Activated CD4-positive, alpha-beta T cell treated with anti-CD3 and anti-CD28 coated beads for 36 hours (primary cell): Measurements from ENCODE around the gene YDJC. TPM values are rescaled to one million over a fixed set of nuclear protein-coding genes. Genes with fewer than 3 reads are reported as not detected.
"Not testable (repeated sequence)": the region's sequence is repeated elsewhere in the genome, so short reads cannot be mapped to it uniquely, and the experiment has no call there.

ENCODE experiments used
- ATAC-seq: fragments of 200-7000 bp; cut with Tn5 transposase; one replicate; pipeline ENCODE4 v1.10.0; 2021; ENCODE audit warnings: mild to moderate bottlenecking, moderate library complexity
- CTCF ChIA-PET: fragments of 350-600 bp; sonication (Branson Sonifier 250); formaldehyde crosslinking; loops from one replicate; lab custom pipeline; 2021; ENCODE audit warnings: antibody characterized with exemption; lab: Charles Lee
- POLR2A ChIA-PET: fragments of 350-600 bp; sonication (Branson Sonifier 250); formaldehyde crosslinking; loops from one replicate; lab custom pipeline; 2021; ENCODE audit warnings: antibody characterized with exemption, inconsistent platforms; lab: Charles Lee
- DNase-seq: peaks from one replicate; pipeline ENCODE4 v3.0.0-alpha.2; 2020
- H3K27ac Mint-ChIP-seq: one replicate; pipeline ENCODE4 v1.8.0; 2021; ENCODE audit warnings: mixed read lengths
- H3K27me3 Mint-ChIP-seq: one replicate; pipeline ENCODE4 v1.8.0; 2021; ENCODE audit warnings: mixed read lengths
- H3K36me3 Mint-ChIP-seq: one replicate; pipeline ENCODE4 v1.8.0; 2021; ENCODE audit warnings: low read depth, mixed read lengths
- H3K4me1 Mint-ChIP-seq: one replicate; pipeline ENCODE4 v1.8.0; 2021; ENCODE audit warnings: mixed read lengths
- H3K4me3 Mint-ChIP-seq: one replicate; pipeline ENCODE4 v1.8.0; 2021; ENCODE audit warnings: mild to moderate bottlenecking, moderate library complexity, mixed read lengths
- H3K9me3 Mint-ChIP-seq: one replicate; pipeline ENCODE4 v1.8.0; 2021; ENCODE audit warnings: low read depth, mixed read lengths
- intact Hi-C, 2 experiments: fragments of 100-400 bp; cut with DNase I in 1 of 2; cut with micrococcal nuclease in 1 of 2; formaldehyde crosslinking; loops; one replicate each; pipeline versions ENCODE4 v1.14.2 to v1.15.1; 2022 to 2024; cut with DNase I, micrococcal nuclease
- total RNA-seq, 2 experiments: library from RNA; stranded (reverse); gene quantifications; one replicate each; pipeline ENCODE4 v1.2.3, GENCODE V29; 2021

YDJC gene
- total RNA-seq, 2 experiments from 2014 or later = 43.4 to 54.0 TPM

- intact Hi-C loops = no loop called here
- no peak overlapping the region for H3K4me3 Mint-ChIP-seq
- ATAC-seq = no peak
Measured at GRCh38 chr22:21605887-21606564, 23.8 kb downstream of the YDJC start.

GRCh38 chr22:21603973-21604372 is 25.8 kb downstream of the YDJC start:
- Mint-ChIP-seq H3K4me3 (no peak overlapping the region), H3K9me3 (no peaks in the 10 kb centered on the region), H3K4me1 (peaks cover 31% of the 10 kb centered on the region), H3K27me3 (no peaks in the 10 kb centered on the region), H3K27ac (no peak overlapping the region), H3K36me3 (peaks cover 19% of the 10 kb centered on the region)
- CTCF ChIA-PET = no interaction called here
- intact Hi-C loops = no loop called here
- no peak for DNase-seq
- POLR2A ChIA-PET = interaction anchor here (0.6 kb wide), 1 partner anchor 32 kb away, joined by 6 read pairs; no protein-coding TSS in a partner anchor
- no peak for ATAC-seq

More at GRCh38 chr22:21605887-21606564, 23.8 kb downstream of the YDJC start:
- peaks cover 22% of the 10 kb centered on the region for H3K4me1 Mint-ChIP-seq
- H3K27ac Mint-ChIP-seq = no peak overlapping the region
- CTCF ChIA-PET = interaction anchor here (0.6 to 2.0 kb wide), 2 partner anchors 32 to 1485 kb away, joined by 3 to 5 read pairs; no protein-coding TSS in a partner anchor
- no peaks in the 10 kb centered on the region for H3K27me3 Mint-ChIP-seq
- POLR2A ChIA-PET = no interaction called here
- DNase-seq = no peak
- peaks cover 19% of the 10 kb centered on the region for H3K36me3 Mint-ChIP-seq
- H3K9me3 Mint-ChIP-seq = no peaks in the 10 kb centered on the region

GRCh38 chr22:21602579-21602978 is 27.2 kb downstream of the YDJC start:
- ATAC-seq (no peak), DNase-seq (no peak)
- H3K4me1 Mint-ChIP-seq = peaks cover 33% of the 10 kb centered on the region
- H3K4me3 Mint-ChIP-seq = no peak overlapping the region
- H3K27ac Mint-ChIP-seq = peak overlapping the region; percentile 48
- no peaks in the 10 kb centered on the region for H3K27me3 Mint-ChIP-seq
- POLR2A ChIA-PET = no interaction called here
- CTCF ChIA-PET = interaction anchor here (1.0 to 1.4 kb wide), 2 partner anchors 15 to 21 kb away, joined by 3 to 5 read pairs; no protein-coding TSS in a partner anchor
- H3K9me3 Mint-ChIP-seq = no peaks in the 10 kb centered on the region
- peaks cover 18% of the 10 kb centered on the region for H3K36me3 Mint-ChIP-seq
- intact Hi-C loops = no loop called here

- CTCF ChIA-PET = no interaction called here
- ATAC-seq (no peak), DNase-seq (no peak)
- H3K27me3 Mint-ChIP-seq = no peaks in the 10 kb centered on the region
- POLR2A ChIA-PET = no interaction called here
- peaks cover 21% of the 10 kb centered on the region for H3K4me1 Mint-ChIP-seq
- no peaks in the 10 kb centered on the region for H3K9me3 Mint-ChIP-seq
- H3K4me3 Mint-ChIP-seq = no peak overlapping the region
- H3K27ac Mint-ChIP-seq = peak overlapping the region; percentile 9
- peaks cover 33% of the 10 kb centered on the region for H3K36me3 Mint-ChIP-seq
- intact Hi-C loops = no loop called here
Measured at GRCh38 chr22:21599053-21599893, 30.5 kb downstream of the YDJC start.

GRCh38 chr22:21598302-21598701 is 31.5 kb downstream of the YDJC start:
- Mint-ChIP-seq H3K9me3 (no peaks in the 10 kb centered on the region), H3K27me3 (no peaks in the 10 kb centered on the region), H3K36me3 (peaks cover 43% of the 10 kb centered on the region), H3K27ac (peak overlapping the region; percentile 33), H3K4me3 (no peak overlapping the region), H3K4me1 (peaks cover 31% of the 10 kb centered on the region)
- POLR2A ChIA-PET = interaction anchor here (0.6 kb wide), 1 partner anchor 9 kb away, joined by 3 read pairs; no protein-coding TSS in a partner anchor
- CTCF ChIA-PET = interaction anchor here (0.9 to 1.4 kb wide), 4 partner anchors 10 to 44 kb away, joined by 3 to 4 read pairs (median 3); no protein-coding TSS in a partner anchor
- intact Hi-C loops = no loop called here
- DNase-seq (no peak), ATAC-seq (no peak)

GRCh38 chr22:21596356-21597135 is 33.3 kb downstream of the YDJC start:
- intact Hi-C loops, H3K27ac Mint-ChIP-seq, H3K9me3 Mint-ChIP-seq, H3K4me3 Mint-ChIP-seq, ATAC-seq, DNase-seq, H3K27me3 Mint-ChIP-seq: not testable (repeated sequence)
- peaks cover 45% of the 10 kb centered on the region for H3K36me3 Mint-ChIP-seq
- ChIA-PET CTCF (interaction anchor here (1.3 to 1.4 kb wide), 2 partner anchors 9 to 46 kb away, joined by 3 to 4 read pairs; no protein-coding TSS in a partner anchor), POLR2A (interaction anchor here (0.7 kb wide), 1 partner anchor 19 kb away, joined by 3 read pairs; no protein-coding TSS in a partner anchor)
- peaks cover 33% of the 10 kb centered on the region for H3K4me1 Mint-ChIP-seq

- ChIA-PET POLR2A (no interaction called here), CTCF (no interaction called here)
- ATAC-seq = no peak
- Mint-ChIP-seq H3K4me1 (peaks cover 43% of the 10 kb centered on the region), H3K27me3 (no peaks in the 10 kb centered on the region), H3K27ac (peak overlapping the region; percentile 2), H3K36me3 (peaks cover 48% of the 10 kb centered on the region), H3K4me3 (no peak overlapping the region), H3K9me3 (no peaks in the 10 kb centered on the region)
- intact Hi-C loops = no loop called here
- DNase-seq = no peak
Measured at GRCh38 chr22:21594865-21595452, 34.9 kb downstream of the YDJC start.

- ATAC-seq (no peak), DNase-seq (no peak)
- intact Hi-C loops = no loop called here
- no peaks in the 10 kb centered on the region for H3K27me3 Mint-ChIP-seq
- H3K27ac Mint-ChIP-seq = peak overlapping the region; percentile 23
- CTCF ChIA-PET = interaction anchor here (0.6 to 0.8 kb wide), 2 partner anchors 11 to 12 kb away, joined by 3 to 4 read pairs; no protein-coding TSS in a partner anchor
- no peaks in the 10 kb centered on the region for H3K9me3 Mint-ChIP-seq
- no peak overlapping the region for H3K4me3 Mint-ChIP-seq
- peaks cover 51% of the 10 kb centered on the region for H3K36me3 Mint-ChIP-seq
- POLR2A ChIA-PET = no interaction called here
- H3K4me1 Mint-ChIP-seq = peaks cover 48% of the 10 kb centered on the region
Measured at GRCh38 chr22:21593406-21594232, 36.2 kb downstream of the YDJC start.

- DNase-seq (no peak), ATAC-seq (no peak)
- no peak overlapping the region for H3K27ac Mint-ChIP-seq
- H3K9me3 Mint-ChIP-seq = no peaks in the 10 kb centered on the region
- ChIA-PET CTCF (no interaction called here), POLR2A (no interaction called here)
- no peaks in the 10 kb centered on the region for H3K27me3 Mint-ChIP-seq
- no peak overlapping the region for H3K4me3 Mint-ChIP-seq
- intact Hi-C loops = no loop called here
- peaks cover 47% of the 10 kb centered on the region for H3K36me3 Mint-ChIP-seq
- peaks cover 54% of the 10 kb centered on the region for H3K4me1 Mint-ChIP-seq
Measured at GRCh38 chr22:21592422-21592821, 37.4 kb downstream of the YDJC start.

- peaks cover 61% of the 10 kb centered on the region for H3K4me1 Mint-ChIP-seq
- no peaks in the 10 kb centered on the region for H3K27me3 Mint-ChIP-seq
- peaks cover 44% of the 10 kb centered on the region for H3K36me3 Mint-ChIP-seq
- H3K4me3 Mint-ChIP-seq = no peak overlapping the region
- ChIA-PET CTCF (interaction anchor here (0.6 kb wide), 1 partner anchor 23 kb away, joined by 3 read pairs; no protein-coding TSS in a partner anchor), POLR2A (no interaction called here)
- DNase-seq (no peak), ATAC-seq (no peak)
- intact Hi-C loops = no loop called here
- H3K9me3 Mint-ChIP-seq = no peaks in the 10 kb centered on the region
- H3K27ac Mint-ChIP-seq = no peak overlapping the region
Measured at GRCh38 chr22:21591695-21592094, 38.1 kb downstream of the YDJC start.
